LNCaP clone FGC (cell line): Measurements from ENCODE around the gene EIF1AD.
A peak's percentile ranks its signal among the peaks of the same experiment; 100 is the strongest.

Source experiments
- DNase-seq: peaks from one replicate; pipeline ENCODE4 v3.0.0-alpha.2; 2011; ENCODE audit warnings: low read depth
- H3K4me3 ChIP-seq: 2 replicates; pipeline ENCODE4 v1.5.1; 2011; ENCODE audit warnings: mild to moderate bottlenecking, low read depth, low read length, control low read depth
- TF ChIP-seq, protein P1 (sequence below): IDR thresholded peaks from 2 replicates; pipeline ENCODE4 v1.5.1; 2012; ENCODE audit warnings: mild to moderate bottlenecking; ENCODE audit not compliant: control insufficient read depth, insufficient read depth; ENCODE audit errors: extremely low read depth

Gene EIF1AD

GRCh38 chr11:65982824-65983588 lies 19.0 kb downstream of the EIF1AD start:
- no peak overlapping the region for H3K4me3 ChIP-seq
- TF ChIP-seq, protein P1, sequence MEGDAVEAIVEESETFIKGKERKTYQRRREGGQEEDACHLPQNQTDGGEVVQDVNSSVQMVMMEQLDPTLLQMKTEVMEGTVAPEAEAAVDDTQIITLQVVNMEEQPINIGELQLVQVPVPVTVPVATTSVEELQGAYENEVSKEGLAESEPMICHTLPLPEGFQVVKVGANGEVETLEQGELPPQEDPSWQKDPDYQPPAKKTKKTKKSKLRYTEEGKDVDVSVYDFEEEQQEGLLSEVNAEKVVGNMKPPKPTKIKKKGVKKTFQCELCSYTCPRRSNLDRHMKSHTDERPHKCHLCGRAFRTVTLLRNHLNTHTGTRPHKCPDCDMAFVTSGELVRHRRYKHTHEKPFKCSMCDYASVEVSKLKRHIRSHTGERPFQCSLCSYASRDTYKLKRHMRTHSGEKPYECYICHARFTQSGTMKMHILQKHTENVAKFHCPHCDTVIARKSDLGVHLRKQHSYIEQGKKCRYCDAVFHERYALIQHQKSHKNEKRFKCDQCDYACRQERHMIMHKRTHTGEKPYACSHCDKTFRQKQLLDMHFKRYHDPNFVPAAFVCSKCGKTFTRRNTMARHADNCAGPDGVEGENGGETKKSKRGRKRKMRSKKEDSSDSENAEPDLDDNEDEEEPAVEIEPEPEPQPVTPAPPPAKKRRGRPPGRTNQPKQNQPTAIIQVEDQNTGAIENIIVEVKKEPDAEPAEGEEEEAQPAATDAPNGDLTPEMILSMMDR: no peak

GRCh38 chr11:65981972-65982823 lies 19.8 kb downstream of the EIF1AD start:
- TF ChIP-seq, protein P1: no peak
- DNase-seq: no peak
- H3K4me3 ChIP-seq: no peak overlapping the region

More at GRCh38 chr11:65982824-65983588, 19.0 kb downstream of the EIF1AD start:
- no peak for DNase-seq

DNA sequence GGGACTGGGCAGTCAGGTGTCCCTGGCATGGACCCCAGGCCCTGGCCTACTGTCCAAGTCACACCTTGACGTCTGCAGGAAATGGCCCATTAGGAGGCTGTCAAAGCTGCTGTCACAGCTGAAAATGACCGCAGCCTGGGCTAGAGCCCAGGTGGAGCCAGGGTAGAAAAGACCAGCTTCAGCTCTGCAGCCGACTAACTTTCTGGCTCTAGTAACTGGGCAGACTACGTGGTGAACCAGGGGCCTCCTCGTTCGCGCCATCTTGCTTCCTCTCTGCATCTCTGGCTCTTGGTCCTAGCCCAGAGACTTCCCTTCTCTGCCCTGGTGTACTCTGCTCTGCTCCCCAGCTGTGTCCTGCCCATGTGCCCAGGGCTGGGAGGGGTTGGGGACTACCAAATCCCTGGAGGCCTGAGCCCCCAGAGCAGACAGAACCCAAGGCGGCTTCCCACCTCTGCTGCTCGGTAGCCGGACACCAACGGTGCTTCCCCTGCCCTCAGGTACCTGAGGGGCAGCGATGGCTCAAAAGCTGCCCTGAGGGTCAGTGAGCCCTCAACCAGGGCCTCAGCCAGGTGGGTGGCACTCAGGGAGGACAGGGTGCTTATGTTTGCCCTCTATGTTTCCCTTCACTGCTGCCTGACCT lies 20.7 kb downstream of the EIF1AD start:
- H3K4me3 ChIP-seq: no peak overlapping the region
- TF ChIP-seq, protein P1: no peak
- DNase-seq: peak; percentile 8

DNA sequence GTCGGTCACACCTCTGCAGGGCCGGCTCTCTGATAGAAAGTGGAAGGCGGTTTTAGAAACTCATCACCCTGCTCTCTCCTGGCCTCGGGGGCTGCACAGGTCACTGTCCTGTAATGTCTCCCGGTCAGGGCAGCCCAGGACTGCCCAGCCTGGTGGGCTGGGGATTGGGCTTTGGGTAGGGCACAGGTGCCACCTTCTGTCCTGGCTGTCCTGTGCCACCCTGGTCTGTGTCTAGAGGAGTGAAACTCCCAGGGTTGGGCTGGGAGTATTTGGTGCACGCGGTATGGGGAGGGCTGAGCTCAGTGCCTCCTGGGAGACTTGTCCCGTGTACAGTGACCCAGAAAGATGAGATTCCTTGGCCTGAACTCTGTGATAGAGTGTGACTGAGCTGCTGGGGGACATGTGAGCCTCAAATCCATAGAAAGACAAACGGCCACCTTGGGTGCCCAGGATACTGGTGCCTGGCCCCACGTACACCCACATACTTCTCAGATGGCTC lies 22.6 kb downstream of the EIF1AD start:
- no peak overlapping the region for H3K4me3 ChIP-seq
- DNase-seq: no peak
- TF ChIP-seq, protein P1: no peak

DNA sequence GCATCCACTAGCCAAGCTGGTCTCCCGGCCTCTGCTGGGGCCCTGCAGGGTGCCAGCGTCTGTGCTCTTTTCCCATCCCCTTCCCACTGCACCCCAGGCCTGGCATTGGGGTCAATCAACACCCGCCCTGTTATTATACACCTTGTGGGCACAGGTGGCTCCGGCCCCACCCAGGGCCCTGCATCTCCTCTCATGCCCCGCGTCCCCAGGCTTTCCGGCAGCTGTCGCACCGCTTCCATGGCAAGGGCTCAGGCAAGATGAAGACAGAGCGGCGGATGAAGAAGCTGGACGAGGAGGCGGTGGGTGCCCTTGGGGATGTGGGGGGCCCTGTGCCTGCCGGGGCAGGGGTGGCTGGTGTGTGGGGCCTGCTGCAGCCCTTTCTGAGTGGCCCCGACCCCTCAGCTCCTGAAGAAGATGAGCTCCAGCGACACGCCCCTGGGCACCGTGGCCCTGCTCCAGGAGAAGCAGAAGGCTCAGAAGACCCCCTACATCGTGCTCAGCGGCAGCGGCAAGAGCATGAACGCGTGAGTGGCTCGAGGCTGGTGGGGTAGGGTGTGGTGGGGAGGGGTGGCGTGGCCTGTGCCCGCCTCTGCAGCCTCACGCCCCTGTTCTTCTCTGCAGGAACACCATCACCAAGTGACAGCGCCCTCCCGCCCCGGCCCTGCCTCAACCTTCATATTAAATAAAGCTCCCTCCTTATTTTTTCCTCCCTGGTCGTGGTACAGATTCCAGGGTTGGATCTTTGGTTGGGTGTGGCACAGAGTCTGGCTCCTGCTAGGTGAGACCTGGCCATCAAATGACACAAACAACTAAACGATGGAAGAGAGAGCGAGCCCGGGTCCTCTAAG lies 23.3 kb downstream of the EIF1AD start:
- H3K4me3 ChIP-seq: no peak overlapping the region
- DNase-seq: no peak

More for the DNA sequence above, 23.3 kb downstream of the EIF1AD start:
- TF ChIP-seq, protein P1: no peak
